Measurements from ENCODE around the gene FXYD2. TPM values are rescaled to one million over a fixed set of nuclear protein-coding genes. Genes with fewer than 3 reads are reported as not detected.

Gene FXYD2
- total RNA-seq, 1 experiment from 2014 or later = not detected

DNA sequence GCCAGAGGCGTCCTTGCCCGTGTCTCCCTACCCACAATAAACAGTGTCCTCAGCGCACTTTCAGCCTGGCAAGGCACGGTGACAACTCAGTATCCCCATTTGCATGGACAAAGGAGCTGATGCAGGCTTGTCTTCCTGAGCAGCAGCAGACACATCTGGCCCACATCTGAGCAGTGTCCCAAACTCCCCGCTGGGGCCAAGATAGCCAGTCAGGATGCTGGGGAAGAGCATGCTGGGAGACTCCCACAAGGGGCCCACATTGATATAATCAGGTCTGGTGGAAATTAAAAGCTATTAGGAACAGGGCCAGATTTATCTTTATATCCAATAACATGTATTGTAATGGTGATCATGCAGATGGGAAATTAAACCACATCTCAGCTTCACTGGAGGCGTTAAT is 52.2 kb downstream of the FXYD2 start:
- no peak for DNase-seq
- ChIA-PET POLR2A (ENCODE audit: unreplicated experiment) (no interaction called here), CTCF (no interaction called here)
- Histone ChIP-seq H2AFZ (ENCODE audit: low read length) (no peak overlapping the region), H3K36me3 (ENCODE audit: low read depth, low read length) (no peaks in the 10 kb centered on the region), H3K79me2 (ENCODE audit: low read length) (no peaks in the 10 kb centered on the region), H4K20me1 (ENCODE audit: low read length) (no peaks in the 10 kb centered on the region), H3K4me3 (ENCODE audit: low read length) (no peak overlapping the region), H3K4me1 (ENCODE audit: insufficient read depth, low read length) (no peaks in the 10 kb centered on the region), H3K9me2 (replicated peaks; ENCODE audit: low read length) (no peaks in the 10 kb centered on the region), H3F3A (ENCODE audit: low read length, unreplicated experiment) (no peaks in the 10 kb centered on the region), H3K9ac (ENCODE audit: low read length) (no peak overlapping the region), H3K4me2 (ENCODE audit: low read length) (no peak overlapping the region), H3K9me3 (ENCODE audit: low read length) (no peaks in the 10 kb centered on the region), H3K27me3 (ENCODE audit: low read length) (peaks cover 92% of the 10 kb centered on the region), H3K27ac (ENCODE audit: low read length) (no peak overlapping the region)
- ATAC-seq = no peak
- intact Hi-C loops (cut with micrococcal nuclease) = no loop called here
- TF ChIP-seq CTCF (conservative IDR thresholded peaks at IDR 0.05; ENCODE audit: low read depth, low read length) (no peak), EZH2 (IDR thresholded peaks at IDR 0.05; ENCODE audit: low read length, unreplicated experiment) (no peak), EZH2phosphoT487 (IDR thresholded peaks at IDR 0.05; ENCODE audit: borderline replicate concordance, low read length) (no peak)
- BruUV-seq (replicated peaks) = no TSS peak

- H3F3A ChIP-seq (ENCODE audit: low read length, unreplicated experiment) = no peaks in the 10 kb centered on the region
- no peak overlapping the region for H3K9ac ChIP-seq (ENCODE audit: low read length)
- ATAC-seq (no peak), DNase-seq (no peak)
- TF ChIP-seq EZH2 (IDR thresholded peaks at IDR 0.05; ENCODE audit: low read length, unreplicated experiment) (no peak), EZH2phosphoT487 (IDR thresholded peaks at IDR 0.05; ENCODE audit: borderline replicate concordance, low read length) (no peak), CTCF (conservative IDR thresholded peaks at IDR 0.05; ENCODE audit: low read depth, low read length) (no peak)
- H3K27me3 ChIP-seq (ENCODE audit: low read length) = peaks cover 92% of the 10 kb centered on the region
- H3K4me2 ChIP-seq (ENCODE audit: low read length) = no peak overlapping the region
- no peaks in the 10 kb centered on the region for H3K9me3 ChIP-seq (ENCODE audit: low read length)
- no peaks in the 10 kb centered on the region for H3K4me1 ChIP-seq (ENCODE audit: insufficient read depth, low read length)
- H3K79me2 ChIP-seq (ENCODE audit: low read length) = no peaks in the 10 kb centered on the region
- ChIA-PET CTCF (no interaction called here), POLR2A (ENCODE audit: unreplicated experiment) (no interaction called here)
- no peaks in the 10 kb centered on the region for H3K9me2 ChIP-seq (replicated peaks; ENCODE audit: low read length)
- BruUV-seq (replicated peaks) = no TSS peak
- no peak overlapping the region for H2AFZ ChIP-seq (ENCODE audit: low read length)
- H4K20me1 ChIP-seq (ENCODE audit: low read length) = no peaks in the 10 kb centered on the region
- intact Hi-C loops (cut with micrococcal nuclease) = no loop called here
- H3K36me3 ChIP-seq (ENCODE audit: low read depth, low read length) = no peaks in the 10 kb centered on the region
- H3K27ac ChIP-seq (ENCODE audit: low read length) = no peak overlapping the region
- H3K4me3 ChIP-seq (ENCODE audit: low read length) = no peak overlapping the region
Measured at GRCh38 chr11:117771841-117772240, 52.7 kb downstream of the FXYD2 start.

GRCh38 chr11:117771197-117771596 is 53.3 kb downstream of the FXYD2 start:
- H3K9me2 ChIP-seq (replicated peaks; ENCODE audit: low read length) = no peaks in the 10 kb centered on the region
- no peaks in the 10 kb centered on the region for H3K9me3 ChIP-seq (ENCODE audit: low read length)
- no peaks in the 10 kb centered on the region for H3F3A ChIP-seq (ENCODE audit: low read length, unreplicated experiment)
- no TSS peak for BruUV-seq (replicated peaks)
- H3K4me3 ChIP-seq (ENCODE audit: low read length) = no peak overlapping the region
- H3K36me3 ChIP-seq (ENCODE audit: low read depth, low read length) = no peaks in the 10 kb centered on the region
- ATAC-seq (no peak), DNase-seq (no peak)
- no peaks in the 10 kb centered on the region for H3K79me2 ChIP-seq (ENCODE audit: low read length)
- ChIA-PET CTCF (no interaction called here), POLR2A (ENCODE audit: unreplicated experiment) (no interaction called here)
- no peak overlapping the region for H2AFZ ChIP-seq (ENCODE audit: low read length)
- H3K27ac ChIP-seq (ENCODE audit: low read length) = no peak overlapping the region
- no peak overlapping the region for H3K4me2 ChIP-seq (ENCODE audit: low read length)
- H3K4me1 ChIP-seq (ENCODE audit: insufficient read depth, low read length) = no peaks in the 10 kb centered on the region
- H3K9ac ChIP-seq (ENCODE audit: low read length) = no peak overlapping the region
- no peaks in the 10 kb centered on the region for H4K20me1 ChIP-seq (ENCODE audit: low read length)
- no peak for TF ChIP-seq EZH2phosphoT487 (IDR thresholded peaks at IDR 0.05; ENCODE audit: borderline replicate concordance, low read length)
- H3K27me3 ChIP-seq (ENCODE audit: low read length) = peaks cover 92% of the 10 kb centered on the region
- intact Hi-C loops (cut with micrococcal nuclease) = no loop called here
